Measurements from ENCODE around the gene ATOX1.

ATOX1 gene

DNA sequence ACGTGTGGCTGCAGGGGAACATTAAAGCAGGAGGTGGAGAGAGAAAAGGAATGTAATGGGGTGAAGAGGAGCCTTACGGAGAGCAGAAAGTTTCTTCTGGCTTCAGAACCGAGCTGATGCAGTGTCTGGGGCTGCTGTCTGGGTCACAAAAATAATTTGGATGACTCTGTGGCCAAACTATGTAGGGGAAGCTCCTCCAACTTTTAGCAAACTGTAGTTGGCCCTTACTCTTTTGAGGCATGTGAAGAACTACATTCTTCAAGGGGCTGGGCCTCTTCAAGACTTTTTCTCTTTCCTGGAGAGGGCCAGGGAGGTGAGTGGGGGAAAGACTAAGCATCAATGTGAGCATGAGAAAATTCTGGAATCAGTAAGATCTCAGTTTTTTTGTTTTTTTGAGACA is 39.8 kb downstream of the ATOX1 start:
- DNase-seq (ENCODE audit: low read depth, low spot score) = peak; percentile 93
- ChIA-PET POLR2A (interaction anchor here (0.9 to 6.0 kb wide), 17 partner anchors 12 to 61 kb away, joined by 3 to 94 read pairs (median 8); partner anchors contain the start of genes G3BP1 and SPARC), CTCF (interaction anchor here (0.7 to 9.9 kb wide), 15 partner anchors 8 to 66 kb away, joined by 3 to 153 read pairs (median 10); no protein-coding TSS in a partner anchor)
- TF ChIP-seq CTCF (IDR thresholded peaks at IDR 0.05; ENCODE audit: insufficient read depth, low read length, missing control alignments) = no peak
- peak overlapping the region; percentile 6 for H3K4me3 ChIP-seq (ENCODE audit: low read depth, low read length)

DNA sequence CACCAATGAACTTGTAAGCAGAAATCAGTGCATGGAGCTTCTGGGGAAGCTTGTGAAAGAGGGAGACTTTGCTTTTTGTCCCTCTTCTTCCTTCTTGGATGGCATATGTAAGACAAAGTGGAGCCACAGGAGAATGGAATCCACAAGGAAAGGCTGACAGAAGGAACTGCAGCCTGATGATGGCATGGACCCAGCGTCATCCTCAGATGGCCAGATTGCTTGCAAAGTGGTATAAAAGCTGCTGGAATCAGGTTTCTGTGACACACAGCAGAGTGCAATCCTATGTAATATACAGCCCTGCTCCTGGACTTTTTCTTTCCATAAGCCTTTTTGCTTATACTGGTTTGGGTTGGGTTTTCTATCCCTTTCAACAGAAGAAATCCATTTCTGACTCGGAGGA is 40.3 kb downstream of the ATOX1 start:
- peak overlapping the region; percentile 10 for H3K4me3 ChIP-seq (ENCODE audit: low read depth, low read length)
- ChIA-PET CTCF (interaction anchor here (0.8 to 9.9 kb wide), 14 partner anchors 9 to 65 kb away, joined by 3 to 153 read pairs (median 10); no protein-coding TSS in a partner anchor), POLR2A (interaction anchor here (0.9 to 6.0 kb wide), 16 partner anchors 12 to 60 kb away, joined by 3 to 94 read pairs (median 12); partner anchors contain the start of genes G3BP1 and SPARC)
- DNase-seq (ENCODE audit: low read depth, low spot score) = no peak
- TF ChIP-seq CTCF (IDR thresholded peaks at IDR 0.05; ENCODE audit: insufficient read depth, low read length, missing control alignments) = no peak

- no peak for TF ChIP-seq CTCF (IDR thresholded peaks at IDR 0.05; ENCODE audit: insufficient read depth, low read length, missing control alignments)
- no peak for DNase-seq (ENCODE audit: low read depth, low spot score)
- no peak overlapping the region for H3K4me3 ChIP-seq (ENCODE audit: low read depth, low read length)
- POLR2A ChIA-PET = interaction anchor here (0.6 to 6.0 kb wide), 9 partner anchors 11 to 51 kb away, joined by 3 to 94 read pairs (median 16); partner anchors contain the start of gene SPARC
- CTCF ChIA-PET = interaction anchor here (1.3 to 9.9 kb wide), 7 partner anchors 9 to 59 kb away, joined by 3 to 153 read pairs (median 28); no protein-coding TSS in a partner anchor
Measured at GRCh38 chr5:151717416-151717815, 41.0 kb downstream of the ATOX1 start.

- no peak overlapping the region for H3K4me3 ChIP-seq (ENCODE audit: low read depth, low read length)
- no peak for DNase-seq (ENCODE audit: low read depth, low spot score)
- ChIA-PET CTCF (interaction anchor here (11.9 kb wide), 1 partner anchor 9 kb away, joined by 107 read pairs; no protein-coding TSS in a partner anchor), POLR2A (interaction anchor here (3.3 kb wide), 1 partner anchor 10 kb away, joined by 11 read pairs; no protein-coding TSS in a partner anchor)
- TF ChIP-seq CTCF (IDR thresholded peaks at IDR 0.05; ENCODE audit: insufficient read depth, low read length, missing control alignments) = no peak
Measured at GRCh38 chr5:151709109-151709735, 49.2 kb downstream of the ATOX1 start.

DNA sequence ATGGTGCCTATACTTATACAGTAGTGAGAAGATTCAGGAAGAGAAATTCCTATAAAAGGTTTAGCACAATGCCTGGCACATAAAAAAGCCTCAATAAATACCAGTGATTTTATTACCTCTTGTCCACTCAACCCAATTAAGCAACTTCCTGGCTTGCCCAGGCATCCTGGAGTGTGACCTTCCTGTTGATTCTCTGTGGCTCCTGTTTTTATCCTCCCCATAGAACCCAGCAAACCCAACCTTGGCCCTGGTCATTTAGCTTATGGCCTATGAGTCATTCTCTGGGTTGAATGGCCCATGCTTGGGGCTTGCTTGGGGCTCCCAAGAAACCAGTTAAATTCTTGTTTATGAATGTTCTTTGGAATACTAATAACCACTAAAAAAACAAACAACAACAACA is 50.3 kb downstream of the ATOX1 start:
- ChIA-PET POLR2A (interaction anchor here (1.6 to 4.0 kb wide), 3 partner anchors 9 to 23 kb away, joined by 5 to 14 read pairs (median 11); partner anchors contain the start of gene SPARC), CTCF (interaction anchor here (11.9 kb wide), 1 partner anchor 10 kb away, joined by 107 read pairs; no protein-coding TSS in a partner anchor)
- H3K4me3 ChIP-seq (ENCODE audit: low read depth, low read length) = no peak overlapping the region
- no peak for TF ChIP-seq CTCF (IDR thresholded peaks at IDR 0.05; ENCODE audit: insufficient read depth, low read length, missing control alignments)
- DNase-seq (ENCODE audit: low read depth, low spot score) = no peak

- POLR2A ChIA-PET = interaction anchor here (0.5 to 4.0 kb wide), 6 partner anchors 9 to 32 kb away, joined by 3 to 14 read pairs (median 6); partner anchors contain the start of gene SPARC
Measured at GRCh38 chr5:151707567-151707966, 50.9 kb downstream of the ATOX1 start.

More at GRCh38 chr5:151707567-151707966, 50.9 kb downstream of the ATOX1 start:
- H3K4me3 ChIP-seq (ENCODE audit: low read depth, low read length) = no peak overlapping the region
- TF ChIP-seq CTCF (IDR thresholded peaks at IDR 0.05; ENCODE audit: insufficient read depth, low read length, missing control alignments) = no peak
- CTCF ChIA-PET = interaction anchor here (11.9 kb wide), 1 partner anchor 11 kb away, joined by 107 read pairs; no protein-coding TSS in a partner anchor
- no peak for DNase-seq (ENCODE audit: low read depth, low spot score)

Data from AG04449 (cell line).